Mucosa of rectum (tissue), 2 donors: ENCODE results near the gene NAXD.

Source experiments
- H3K27ac ChIP-seq, 2 donors: one replicate each; pipeline ENCODE4 v1.7.0; 2013; ENCODE audit warnings: inconsistent platforms in 2 of 2, low read depth in 2 of 2, low read length in 2 of 2
- H3K27me3 ChIP-seq, 2 donors: one replicate each; pipeline ENCODE4 v1.7.0; 2013; ENCODE audit warnings: low read length in 2 of 2; ENCODE audit not compliant: control insufficient read depth in 2 of 2, insufficient read depth in 2 of 2
- H3K36me3 ChIP-seq, 2 donors: one replicate each; pipeline ENCODE4 v1.7.0; 2013; ENCODE audit warnings: low read length in 2 of 2; ENCODE audit not compliant: control insufficient read depth in 2 of 2, insufficient read depth in 2 of 2
- H3K4me1 ChIP-seq, 2 donors: one replicate each; pipeline ENCODE4 v1.7.0; 2013; ENCODE audit warnings: low read length in 2 of 2, mild to moderate bottlenecking in 1 of 2; ENCODE audit not compliant: control insufficient read depth in 2 of 2, insufficient read depth in 2 of 2
- H3K4me3 ChIP-seq, 2 donors: one replicate each; pipeline ENCODE4 v1.7.0; 2013; ENCODE audit warnings: low read length in 2 of 2
- H3K9ac ChIP-seq, 2 donors: one replicate each; pipeline ENCODE4 v1.7.0; 2013; ENCODE audit warnings: low read length in 2 of 2, low read depth in 1 of 2, mild to moderate bottlenecking in 1 of 2
- H3K9me3 ChIP-seq, 2 donors: one replicate each; pipeline ENCODE4 v1.7.0; 2013; ENCODE audit warnings: low read length in 2 of 2; ENCODE audit not compliant: control insufficient read depth in 2 of 2
- donor health status: healthy.
- donor health status: Normal muscosa, but diverticular disease.

Gene NAXD

GRCh38 chr13:110576736-110577476 is 38.4 kb upstream of the NAXD start:
- Histone ChIP-seq H3K27ac (no peak overlapping the region), H3K9me3 (no peaks in the 10 kb centered on the region), H3K4me3 (no peak overlapping the region), H3K9ac (no peak overlapping the region), H3K36me3 (no peaks in the 10 kb centered on the region), H3K4me1 (peaks cover 0 to 7% of the 10 kb centered on the region in 2 donors), H3K27me3 (peaks cover 0 to 4% of the 10 kb centered on the region in 2 donors)

- H3K9ac ChIP-seq, result no peak overlapping the region
- peaks cover 0 to 7% of the 10 kb centered on the region in 2 donors for H3K4me1 ChIP-seq
These were observed 37.0 kb upstream of the NAXD start for GRCh38 chr13:110578363-110578762.

DNA sequence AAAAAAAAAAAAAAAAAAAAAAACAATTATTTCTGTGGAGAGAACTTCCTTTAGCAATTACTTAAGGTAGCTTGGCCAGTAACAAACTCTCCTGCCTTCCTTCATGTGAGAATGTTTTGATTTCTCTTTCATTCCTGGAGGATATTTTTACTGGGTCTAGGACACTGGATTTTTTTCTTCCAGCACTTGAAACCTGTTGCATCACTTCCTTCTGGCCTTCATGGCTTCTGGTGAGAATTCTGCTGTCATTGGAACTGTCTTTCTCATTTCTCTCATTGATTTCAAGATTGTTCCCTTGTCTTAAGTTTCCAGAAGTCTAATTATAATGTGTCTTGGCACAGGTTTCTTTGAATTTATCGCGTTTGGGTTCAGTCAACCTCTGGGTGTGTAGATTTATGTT is 34.5 kb upstream of the NAXD start:
- H3K36me3 ChIP-seq, result no peaks in the 10 kb centered on the region
- no peak overlapping the region for H3K27ac ChIP-seq
- H3K4me1 ChIP-seq, result peaks cover 0 to 3% of the 10 kb centered on the region in 2 donors
- no peaks in the 10 kb centered on the region for H3K27me3 ChIP-seq
- H3K9ac ChIP-seq, result no peak overlapping the region
- no peak overlapping the region for H3K4me3 ChIP-seq
- no peaks in the 10 kb centered on the region for H3K9me3 ChIP-seq

More at GRCh38 chr13:110578363-110578762, 37.0 kb upstream of the NAXD start:
- H3K36me3 ChIP-seq, result no peaks in the 10 kb centered on the region
- no peaks in the 10 kb centered on the region for H3K27me3 ChIP-seq
- no peak overlapping the region for H3K4me3 ChIP-seq
- no peaks in the 10 kb centered on the region for H3K9me3 ChIP-seq
- no peak overlapping the region for H3K27ac ChIP-seq

GRCh38 chr13:110581506-110582185 is 33.7 kb upstream of the NAXD start:
- Histone ChIP-seq H3K4me3 (no peak overlapping the region), H3K9ac (no peak overlapping the region), H3K27ac (no peak overlapping the region), H3K4me1 (no peaks in the 10 kb centered on the region), H3K27me3 (no peaks in the 10 kb centered on the region), H3K36me3 (no peaks in the 10 kb centered on the region), H3K9me3 (no peaks in the 10 kb centered on the region)

DNA sequence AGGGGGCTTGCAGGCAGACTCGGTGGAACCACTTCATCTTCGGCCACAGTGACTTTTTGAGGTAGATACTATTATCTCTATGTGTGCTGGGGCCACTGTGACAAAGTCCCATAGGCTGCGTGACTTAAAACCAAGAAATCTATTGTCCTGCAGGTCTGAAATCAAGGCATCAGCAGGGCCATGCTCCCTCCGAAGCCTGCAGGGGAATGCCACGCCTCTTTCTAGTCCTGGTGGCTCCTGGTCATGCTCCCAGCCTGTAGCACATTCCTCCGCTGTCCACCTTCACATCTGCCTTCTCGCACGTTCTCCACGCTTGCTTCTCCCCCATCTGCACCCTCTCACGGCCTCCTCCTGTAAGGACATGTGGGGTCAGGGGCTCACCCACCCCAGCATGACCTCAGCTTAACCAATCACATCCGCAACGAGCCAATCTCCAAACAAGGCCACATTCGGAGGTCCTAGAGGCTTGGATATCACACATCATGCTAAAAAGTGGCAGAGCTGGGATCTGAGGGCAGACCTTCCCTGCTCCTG is 32.9 kb upstream of the NAXD start:
- no peaks in the 10 kb centered on the region for H3K36me3 ChIP-seq
- no peak overlapping the region for H3K27ac ChIP-seq
- H3K27me3 ChIP-seq, result no peaks in the 10 kb centered on the region

GRCh38 chr13:110583178-110583865 is 32.0 kb upstream of the NAXD start:
- H3K27me3 ChIP-seq, result no peaks in the 10 kb centered on the region
- no peak overlapping the region for H3K4me3 ChIP-seq
- no peaks in the 10 kb centered on the region for H3K4me1 ChIP-seq
- no peaks in the 10 kb centered on the region for H3K9me3 ChIP-seq
- H3K9ac ChIP-seq, result no peak overlapping the region
- no peaks in the 10 kb centered on the region for H3K36me3 ChIP-seq
- no peak overlapping the region for H3K27ac ChIP-seq

More for the DNA sequence above, 32.9 kb upstream of the NAXD start:
- Histone ChIP-seq H3K4me1 (no peaks in the 10 kb centered on the region), H3K9me3 (no peaks in the 10 kb centered on the region), H3K4me3 (no peak overlapping the region), H3K9ac (no peak overlapping the region)

GRCh38 chr13:110589793-110590390 is 25.5 kb upstream of the NAXD start:
- no peaks in the 10 kb centered on the region for H3K36me3 ChIP-seq
- no peak overlapping the region for H3K9ac ChIP-seq
- H3K4me1 ChIP-seq, result no peaks in the 10 kb centered on the region
- no peak overlapping the region for H3K27ac ChIP-seq
- H3K27me3 ChIP-seq, result no peaks in the 10 kb centered on the region
- H3K9me3 ChIP-seq, result no peaks in the 10 kb centered on the region
- H3K4me3 ChIP-seq, result no peak overlapping the region

GRCh38 chr13:110590577-110590976 is 24.8 kb upstream of the NAXD start:
- Histone ChIP-seq H3K27ac (no peak overlapping the region), H3K4me1 (no peaks in the 10 kb centered on the region), H3K27me3 (no peaks in the 10 kb centered on the region), H3K9ac (no peak overlapping the region), H3K9me3 (no peaks in the 10 kb centered on the region), H3K4me3 (no peak overlapping the region), H3K36me3 (no peaks in the 10 kb centered on the region)

GRCh38 chr13:110592665-110593064 is 22.7 kb upstream of the NAXD start:
- Histone ChIP-seq H3K36me3 (no peaks in the 10 kb centered on the region), H3K4me1 (no peaks in the 10 kb centered on the region), H3K27me3 (no peaks in the 10 kb centered on the region), H3K4me3 (no peak overlapping the region), H3K9me3 (no peaks in the 10 kb centered on the region), H3K27ac (no peak overlapping the region), H3K9ac (no peak overlapping the region)
